SW480 (cell line): ENCODE measurements around the gene RMND1.
"Not testable (repeated sequence)": the region's sequence is repeated elsewhere in the genome, so short reads cannot be mapped to it uniquely, and the experiment has no call there.

Experiments
- DNase-seq: peaks from one replicate; pipeline ENCODE4 v3.0.0-alpha.2; 2016; ENCODE audit warnings: low spot score

RMND1 gene

DNA sequence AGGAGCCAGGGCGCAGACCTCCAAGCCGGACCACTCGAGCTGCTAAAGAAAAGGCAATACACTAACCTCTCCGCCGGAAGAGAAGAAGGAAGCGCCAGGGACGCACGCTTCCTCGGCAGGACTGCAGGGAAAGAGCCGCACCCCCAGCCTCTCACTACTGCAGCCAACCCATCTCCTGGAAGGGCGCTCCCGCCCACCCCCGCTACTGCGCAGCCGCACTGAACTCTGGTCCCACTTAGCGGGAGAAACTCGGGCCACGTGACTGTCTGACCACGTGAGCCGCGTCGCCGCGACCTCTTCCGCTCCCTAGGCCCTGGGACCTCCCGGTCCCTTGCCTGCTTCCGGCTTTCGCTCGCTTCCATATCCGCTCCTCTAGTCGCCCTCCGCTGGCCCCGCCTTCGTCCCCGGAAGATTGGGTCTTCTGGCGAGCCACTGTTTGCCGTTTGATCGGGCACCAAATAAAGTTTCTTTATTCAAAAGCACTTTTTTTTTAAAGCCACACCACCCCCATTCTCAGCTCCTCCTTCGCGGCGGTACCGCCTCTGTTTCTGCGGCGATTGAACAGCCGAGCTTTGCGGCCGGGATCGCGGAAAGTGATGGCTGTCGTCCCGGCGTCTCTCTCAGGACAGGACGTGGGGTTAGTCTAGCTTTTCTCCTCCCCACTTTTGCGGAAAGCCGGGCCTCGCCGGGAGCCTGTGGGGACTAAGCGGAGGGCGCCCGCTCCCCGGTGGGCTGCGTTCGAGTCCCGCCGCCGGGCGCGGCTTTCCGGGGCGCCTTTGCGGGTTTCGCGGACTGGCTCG, at the start of gene RMND1:
Gene RMND1 (minus strand): TSS at position 177 of the 800 bp plus-strand sequence. CDS start 6,315 bp downstream, outside the sequence.
- peak; percentile 99 for DNase-seq

GRCh38 chr6:151499551-151499950, 47.6 kb upstream of the RMND1 start:
- DNase-seq, result no peak

DNA sequence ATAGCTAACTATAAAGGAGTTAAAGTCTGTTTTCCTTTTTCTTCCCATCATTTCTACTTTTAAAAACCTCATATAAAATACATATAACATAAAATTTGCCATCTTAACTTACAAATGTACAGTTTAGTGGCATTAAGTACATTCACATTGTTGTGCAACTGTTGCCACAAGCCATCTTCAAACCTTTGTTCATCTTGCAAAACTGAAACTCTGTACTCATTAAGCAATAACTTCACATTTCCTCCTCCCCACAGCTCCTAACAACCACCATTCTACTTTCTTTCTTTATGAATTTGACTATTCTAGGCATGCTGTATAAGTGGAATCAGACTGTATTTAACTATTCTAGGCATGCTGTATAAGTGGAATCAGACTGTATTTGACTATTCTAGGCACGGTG, 46.4 kb upstream of the RMND1 start:
- DNase-seq, result no peak

DNA sequence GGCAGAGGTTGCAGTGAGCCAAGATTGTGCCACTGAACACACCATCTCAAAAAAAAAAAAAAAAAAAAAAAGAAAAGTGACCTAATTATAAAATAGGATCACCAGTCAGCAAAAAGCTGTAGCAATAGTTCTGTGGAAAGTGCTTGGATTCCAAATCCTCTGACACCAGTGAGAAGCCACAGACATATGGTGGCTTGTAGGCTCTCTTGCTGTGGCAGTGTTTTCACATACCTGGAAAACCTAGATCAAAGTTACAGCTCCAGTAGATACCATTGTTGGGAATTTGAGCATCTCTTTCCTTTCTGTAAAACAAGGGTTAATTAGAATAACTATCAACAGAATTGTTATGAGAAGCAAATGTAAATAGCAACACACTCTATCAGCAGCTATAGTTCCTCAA, 46.0 kb upstream of the RMND1 start:
- DNase-seq, result no peak

DNA sequence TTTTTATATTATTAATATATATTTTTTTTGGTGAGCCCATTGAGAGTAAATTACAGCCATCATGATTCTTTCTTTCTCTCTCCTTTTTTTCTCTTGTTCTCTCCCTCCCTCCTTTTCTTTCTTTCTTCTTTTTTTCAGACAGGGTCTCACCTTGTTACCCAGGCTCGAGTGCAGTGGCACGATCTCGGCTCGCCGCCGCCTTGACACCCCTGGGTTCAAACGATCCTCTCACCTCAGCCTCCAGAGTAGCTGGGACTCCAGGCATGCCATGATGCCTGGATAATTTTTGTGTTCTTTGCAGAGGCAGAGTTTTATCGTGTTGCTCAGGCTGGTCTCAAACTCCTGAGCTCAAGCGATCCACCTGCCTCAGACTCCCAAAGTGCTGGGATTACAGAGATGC, 43.5 kb upstream of the RMND1 start:
- DNase-seq, result no peak

GRCh38 chr6:151494936-151495320, 43.0 kb upstream of the RMND1 start:
- DNase-seq, result no peak

- peak; percentile 60 for DNase-seq
Measured at GRCh38 chr6:151494235-151494935, 42.5 kb upstream of the RMND1 start.

- peak; percentile 26 for DNase-seq
Measured at GRCh38 chr6:151493804-151494234, 41.9 kb upstream of the RMND1 start, which contains the start of gene CCDC170. Gene CCDC170 (plus strand): TSS chr6:151494017. CDS start chr6:151494129, 112 bp downstream.

- DNase-seq, result no peak
Measured at GRCh38 chr6:151493161-151493803, 41.4 kb upstream of the RMND1 start.

DNA sequence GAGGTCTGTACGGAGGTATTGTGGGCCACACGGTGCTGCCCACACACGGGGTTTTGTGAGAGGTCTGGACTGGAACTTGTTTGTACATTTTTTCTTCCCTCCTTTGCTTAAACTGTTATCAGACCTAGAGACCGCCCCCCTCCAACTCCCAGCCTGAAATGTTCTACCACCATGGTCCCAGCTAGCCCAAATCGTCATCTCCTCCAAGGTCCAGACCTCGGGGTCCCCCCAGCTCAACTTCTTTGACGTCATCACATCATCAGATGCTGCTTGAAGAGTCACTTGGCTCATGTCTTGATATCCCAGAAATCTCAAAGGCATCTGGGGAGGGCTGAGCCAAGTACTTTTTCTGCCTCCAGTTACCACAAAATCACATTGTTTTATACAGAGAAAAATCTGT, 39.1 kb upstream of the RMND1 start:
- DNase-seq, result no peak

GRCh38 chr6:151488226-151488625, 36.3 kb upstream of the RMND1 start:
- no peak for DNase-seq

DNA sequence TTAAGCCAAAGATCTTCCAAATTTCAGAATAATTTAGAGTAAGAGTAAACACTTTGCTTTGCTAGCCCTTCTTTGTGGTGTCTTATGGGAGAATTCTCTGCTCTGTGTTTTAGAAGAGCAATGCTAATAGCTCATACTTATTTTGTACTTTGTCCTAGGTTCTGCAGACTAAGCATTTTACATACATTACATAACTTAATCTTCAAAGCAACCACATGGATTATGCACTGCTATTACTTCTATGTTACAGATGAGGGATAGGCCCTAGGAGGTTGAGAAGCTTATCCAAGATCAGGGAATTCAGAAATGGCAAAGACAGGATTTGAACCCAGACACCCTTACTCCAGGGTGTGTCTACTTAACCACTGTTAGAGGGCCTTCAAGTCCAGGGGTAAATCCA, 32.1 kb upstream of the RMND1 start:
- DNase-seq, result no peak

DNA sequence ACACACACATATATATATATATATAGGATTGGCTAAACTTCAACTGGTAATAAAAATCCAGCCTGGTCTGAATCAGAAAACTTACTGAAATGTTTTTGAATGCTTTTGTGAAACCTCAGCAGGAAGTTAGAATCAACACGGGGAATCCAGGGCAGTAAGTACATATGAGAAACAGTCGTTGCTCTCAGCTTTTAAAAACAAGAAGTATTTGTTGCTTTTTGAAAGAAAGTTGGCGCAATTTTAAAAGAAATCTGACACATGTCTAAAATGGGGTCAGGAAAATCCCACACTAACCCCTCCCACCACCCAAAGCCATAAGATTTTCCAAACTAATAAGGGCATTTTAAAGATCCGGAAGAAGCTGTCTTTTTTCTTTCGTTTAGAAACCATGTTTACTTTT, 30.4 kb upstream of the RMND1 start:
- DNase-seq, result no peak

GRCh38 chr6:151481786-151482185, 29.9 kb upstream of the RMND1 start:
- no peak for DNase-seq

DNA sequence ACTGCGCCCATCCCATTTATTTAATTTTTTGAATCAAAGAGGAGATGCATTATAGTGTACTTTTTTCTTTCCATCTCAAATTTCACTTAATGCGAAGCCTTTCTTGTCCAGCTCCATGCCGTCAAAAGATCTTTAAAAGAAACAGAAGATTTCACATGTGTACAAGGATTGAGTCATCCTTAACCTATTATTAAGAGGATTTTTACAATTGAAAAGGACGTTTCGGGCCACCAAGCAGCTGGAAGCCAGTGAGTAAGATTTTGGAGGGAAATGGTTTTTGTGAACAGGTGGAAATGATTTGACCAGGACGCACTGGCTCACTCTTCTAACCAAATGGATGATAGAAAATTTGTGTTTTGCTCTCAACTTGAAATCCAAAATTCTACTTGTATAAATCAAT, 26.7 kb upstream of the RMND1 start:
- no peak for DNase-seq

- DNase-seq, result no peak
Measured at GRCh38 chr6:151477726-151478125, 25.8 kb upstream of the RMND1 start.

DNA sequence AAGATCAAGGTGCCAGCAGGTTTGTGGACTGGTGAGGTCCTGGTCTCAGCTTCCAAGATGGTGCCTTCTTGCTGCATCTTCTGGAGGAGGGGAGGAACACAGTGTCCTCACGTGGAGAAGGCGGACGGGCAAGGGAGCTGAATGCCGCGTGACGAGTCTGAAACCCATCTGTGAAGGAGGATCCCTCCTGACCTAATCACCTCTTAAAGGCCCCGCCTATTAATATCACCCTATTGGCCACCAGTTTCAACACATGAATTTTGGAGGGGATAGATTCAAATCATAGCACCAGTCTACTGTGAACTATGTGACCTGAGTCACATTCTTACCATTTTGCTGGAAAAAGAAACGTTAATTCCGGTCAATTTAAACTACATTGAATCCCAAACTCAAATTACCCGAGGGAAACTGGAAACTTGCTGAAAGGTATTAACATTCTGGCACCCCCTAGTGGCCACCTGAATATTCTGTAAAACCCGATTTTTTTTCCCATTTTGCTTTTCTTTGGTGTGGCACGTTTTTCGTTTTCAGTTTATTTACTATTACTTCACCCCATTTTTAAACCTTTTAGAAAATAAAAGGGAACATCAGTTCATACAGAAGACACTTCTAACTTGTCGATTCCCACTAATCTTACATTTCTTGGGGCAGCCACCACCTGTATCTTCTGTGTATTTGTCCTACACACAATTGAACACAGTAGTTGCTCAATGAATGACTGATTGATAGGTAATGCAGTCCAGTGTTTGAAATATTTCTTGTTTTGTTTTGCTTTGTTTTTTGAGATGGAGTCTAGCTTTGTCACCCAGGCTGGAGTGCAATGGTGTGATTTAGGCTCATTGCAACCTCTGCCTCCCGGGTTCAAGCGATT, 24.0 kb upstream of the RMND1 start:
- DNase-seq, result peak; percentile 9

DNA sequence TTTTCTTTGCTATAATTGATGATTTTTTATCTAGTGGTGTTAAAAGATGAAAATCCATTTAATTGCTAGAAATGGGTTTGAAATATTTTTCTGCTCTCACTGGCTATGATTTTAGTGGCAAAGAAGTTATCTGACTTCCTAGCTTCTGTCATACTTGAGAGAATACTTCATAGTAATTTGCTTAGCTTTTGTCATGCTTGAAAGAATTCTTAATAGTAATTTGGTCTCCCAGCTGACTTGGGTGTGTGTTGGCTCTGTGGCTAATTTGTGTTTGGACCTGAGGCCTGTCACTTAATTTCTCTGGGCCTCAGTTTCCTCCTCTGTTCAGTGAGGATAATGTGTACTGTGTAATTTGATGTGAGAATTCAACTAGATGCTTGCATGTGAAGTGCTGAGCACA, 12.8 kb upstream of the RMND1 start:
- no peak for DNase-seq

DNA sequence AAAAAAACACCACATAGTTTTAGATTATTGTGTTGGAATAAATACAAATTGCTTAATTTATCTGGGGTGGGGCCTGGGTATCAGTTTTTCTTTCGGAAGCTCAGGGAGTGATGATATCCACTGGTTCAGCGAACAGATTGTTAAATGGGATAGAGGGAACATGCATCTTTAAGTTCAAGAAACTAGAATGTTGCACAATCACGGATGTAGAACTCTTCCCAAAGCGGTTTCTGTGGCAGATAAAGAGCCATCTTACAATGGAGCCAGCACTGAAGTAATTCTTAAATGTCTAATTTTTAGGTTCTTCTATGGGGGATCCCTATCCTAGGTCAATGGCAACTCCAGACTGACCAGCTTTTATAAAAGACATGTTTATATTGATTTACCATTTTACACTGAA, 9.7 kb upstream of the RMND1 start:
- no peak for DNase-seq

GRCh38 chr6:151455751-151456398, 3.9 kb upstream of the RMND1 start:
- DNase-seq, result not testable (repeated sequence)

- DNase-seq, result peak; percentile 2
Measured at GRCh38 chr6:151452750-151453427, 963 bp upstream of the RMND1 start.
